Epidermal melanocyte (primary cell): ENCODE results near the gene CALML3.

Source experiments
- DNase-seq: peaks from one replicate; pipeline ENCODE4 v3.0.0; 2011; ENCODE audit warnings: low spot score; ENCODE audit not compliant: insufficient read length

CALML3 gene

DNA sequence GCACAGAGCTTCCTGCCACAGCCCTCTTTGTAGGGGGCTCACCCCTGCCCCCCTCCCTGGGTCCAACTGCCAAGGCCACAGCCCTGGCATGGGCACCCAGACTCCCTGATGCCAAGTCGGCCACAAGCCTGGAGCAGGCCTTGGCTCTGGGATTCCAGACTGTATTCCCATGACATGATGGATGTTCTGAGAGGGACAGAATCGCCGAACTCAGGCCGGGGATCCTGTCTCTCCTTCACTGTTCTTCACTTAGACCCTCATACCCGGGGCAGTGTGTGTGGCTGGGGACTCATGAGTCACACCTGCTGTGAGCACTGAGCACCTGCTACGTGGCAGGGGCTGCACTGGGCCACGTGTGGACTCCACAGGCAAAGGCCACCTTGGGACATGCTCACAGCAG, 33.3 kb upstream of the CALML3 start:
- DNase-seq = no peak

DNA sequence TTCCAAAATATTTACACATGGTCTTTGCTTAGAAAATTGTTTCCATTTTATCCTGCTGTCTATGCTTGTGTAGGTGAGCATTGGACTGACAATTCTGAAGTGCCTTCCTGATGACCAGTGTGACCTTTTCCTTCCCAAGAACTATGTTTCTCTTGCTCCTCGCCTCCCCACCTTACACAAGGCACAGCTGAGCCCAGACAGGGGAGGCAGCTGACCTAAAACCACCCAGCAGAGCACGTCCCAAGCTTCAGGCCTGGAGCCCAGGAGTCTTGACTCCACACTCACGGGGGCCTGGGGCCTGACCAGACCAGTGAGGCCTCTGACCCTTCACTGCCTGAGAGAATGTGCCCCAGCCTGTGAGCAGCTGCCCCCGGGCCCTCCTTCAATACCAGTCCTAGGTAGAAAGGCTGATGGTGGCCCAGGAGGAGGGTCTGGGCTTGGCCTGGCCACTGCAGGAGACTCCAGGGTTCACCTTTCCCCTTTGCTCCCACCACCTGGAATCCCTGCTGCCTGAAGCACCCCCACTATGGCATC, 32.4 kb upstream of the CALML3 start:
- DNase-seq = no peak

DNA sequence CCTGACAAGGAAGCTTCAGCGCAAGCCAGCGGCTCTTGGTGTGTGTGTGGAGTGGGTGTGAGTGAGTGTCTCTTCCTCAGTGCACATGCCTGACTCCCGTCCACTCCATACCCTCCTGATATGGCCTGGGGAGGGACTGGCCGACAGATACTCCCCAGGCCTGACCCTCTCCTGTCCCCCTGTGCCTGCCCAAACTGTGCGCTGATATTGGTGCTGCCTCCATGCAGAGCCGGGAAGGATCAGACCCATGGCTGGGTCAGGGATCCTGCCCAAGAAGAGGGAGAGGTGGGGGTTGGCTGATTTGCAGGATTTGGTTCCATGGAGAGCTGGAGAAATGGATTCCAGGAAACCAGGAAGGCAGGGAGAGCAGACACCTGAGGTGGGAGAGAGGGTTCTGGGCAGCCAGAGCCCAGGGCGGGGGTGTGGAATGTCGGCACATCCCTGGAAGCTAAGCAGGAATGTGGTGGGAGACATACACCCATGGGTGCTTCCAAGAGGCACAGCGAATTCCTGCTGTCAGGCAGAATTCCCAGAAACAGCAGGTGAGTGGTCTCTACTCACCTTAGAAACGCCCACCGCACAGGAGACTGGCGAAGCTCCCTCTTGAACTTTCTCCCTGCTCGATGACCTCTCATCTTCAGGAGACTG, 31.7 kb upstream of the CALML3 start:
- no peak for DNase-seq

DNA sequence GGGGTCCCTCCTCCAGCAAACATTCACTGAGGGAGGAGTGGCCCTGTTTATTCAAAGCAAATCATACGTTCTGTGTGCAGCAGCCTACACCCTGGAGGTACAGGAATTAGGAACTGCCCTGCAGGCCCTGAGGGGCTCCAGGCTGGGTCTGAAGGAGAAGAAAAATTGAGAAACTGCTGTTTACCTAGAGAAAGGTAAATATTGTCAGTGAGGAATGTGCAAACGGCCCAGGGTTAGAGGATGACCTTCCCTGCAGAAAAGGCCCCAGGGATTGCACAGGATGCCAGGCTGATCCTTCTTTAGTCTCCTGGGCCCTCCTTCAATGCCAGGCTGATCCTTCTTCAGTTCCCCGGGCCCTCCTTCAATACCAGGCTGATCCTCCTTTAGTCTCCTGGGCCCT, 31.1 kb upstream of the CALML3 start:
- DNase-seq = no peak

DNA sequence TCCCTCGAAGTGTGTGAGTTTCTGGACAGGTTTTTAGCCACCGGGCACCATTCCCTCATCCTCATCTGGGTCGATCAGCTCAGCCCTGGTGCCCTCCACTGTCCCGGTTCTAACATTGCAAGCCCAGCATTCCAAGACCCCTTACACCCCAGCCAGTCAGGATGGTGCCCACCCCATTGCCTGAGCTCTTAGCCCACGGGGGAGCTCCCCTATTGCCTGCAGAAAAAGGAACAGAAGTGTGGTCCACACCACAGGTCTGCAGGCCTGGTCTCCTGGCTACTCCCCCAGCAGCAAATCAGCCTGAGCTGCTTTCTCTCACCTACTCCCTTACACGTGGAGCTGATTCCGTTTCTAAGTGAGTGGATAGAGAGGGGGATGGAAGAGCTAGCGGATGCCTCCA, 30.1 kb upstream of the CALML3 start:
- no peak for DNase-seq

DNA sequence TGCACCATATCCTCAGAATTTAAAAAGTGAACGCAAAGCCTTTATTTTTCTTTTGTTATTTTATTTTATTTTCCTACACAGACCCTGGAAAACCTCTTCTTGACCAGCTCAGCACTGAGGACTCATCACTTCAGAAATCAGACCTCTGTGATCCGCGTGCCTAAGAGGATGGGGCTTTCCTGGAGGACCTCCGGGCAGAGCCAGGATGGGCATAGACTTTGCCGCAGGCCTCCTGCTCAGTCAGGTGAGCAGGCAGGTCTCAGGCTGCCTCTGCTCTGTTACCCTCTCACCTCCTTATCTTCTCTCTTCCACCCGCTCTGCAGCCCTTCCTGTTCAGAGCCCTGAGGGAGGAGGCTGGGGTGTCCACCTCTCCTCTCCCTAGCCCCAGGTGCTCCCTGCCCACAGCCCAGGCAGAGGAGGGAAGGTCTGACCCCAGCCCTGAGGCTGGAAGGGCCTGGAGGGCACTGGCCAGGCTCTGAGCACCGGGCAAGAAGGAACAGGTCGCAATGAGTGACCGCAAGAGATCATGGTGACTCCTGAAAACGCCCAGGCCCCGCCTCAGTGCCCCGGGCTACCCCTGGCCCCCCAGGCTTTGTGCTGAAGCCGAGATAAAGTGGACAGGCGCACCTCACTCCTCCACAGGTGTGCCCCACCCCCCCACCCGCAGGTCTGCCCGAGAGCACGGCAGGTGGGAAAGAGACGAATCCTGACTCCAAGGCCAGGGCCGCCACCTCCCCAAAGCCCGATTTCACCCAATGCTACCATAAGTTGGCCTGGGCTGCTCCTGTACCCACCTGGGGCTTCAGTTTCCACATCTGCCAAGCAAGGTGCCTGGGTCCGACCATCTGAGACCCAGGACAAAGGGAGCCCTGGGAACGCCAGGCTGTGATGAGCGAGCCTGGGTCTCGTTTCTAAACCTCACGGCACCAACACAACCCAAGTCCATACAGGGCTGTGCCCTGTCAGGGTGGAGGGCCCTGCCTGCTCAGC, 28.2 kb upstream of the CALML3 start:
- DNase-seq = no peak

DNA sequence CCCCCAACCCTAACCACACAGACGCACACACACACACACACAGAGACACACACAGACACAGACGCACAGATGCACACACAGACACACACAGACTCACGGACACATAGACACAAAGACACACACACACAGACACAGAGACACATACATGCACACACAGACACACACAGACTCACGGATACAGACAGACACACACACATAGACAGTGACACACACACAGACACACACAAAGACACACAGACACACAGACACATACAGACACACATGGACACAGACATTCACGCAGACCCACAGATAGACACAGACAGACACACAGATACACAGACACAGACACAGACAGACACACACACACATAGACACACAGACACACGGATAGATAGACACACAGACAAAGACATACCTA, 27.5 kb upstream of the CALML3 start:
- no peak for DNase-seq

DNA sequence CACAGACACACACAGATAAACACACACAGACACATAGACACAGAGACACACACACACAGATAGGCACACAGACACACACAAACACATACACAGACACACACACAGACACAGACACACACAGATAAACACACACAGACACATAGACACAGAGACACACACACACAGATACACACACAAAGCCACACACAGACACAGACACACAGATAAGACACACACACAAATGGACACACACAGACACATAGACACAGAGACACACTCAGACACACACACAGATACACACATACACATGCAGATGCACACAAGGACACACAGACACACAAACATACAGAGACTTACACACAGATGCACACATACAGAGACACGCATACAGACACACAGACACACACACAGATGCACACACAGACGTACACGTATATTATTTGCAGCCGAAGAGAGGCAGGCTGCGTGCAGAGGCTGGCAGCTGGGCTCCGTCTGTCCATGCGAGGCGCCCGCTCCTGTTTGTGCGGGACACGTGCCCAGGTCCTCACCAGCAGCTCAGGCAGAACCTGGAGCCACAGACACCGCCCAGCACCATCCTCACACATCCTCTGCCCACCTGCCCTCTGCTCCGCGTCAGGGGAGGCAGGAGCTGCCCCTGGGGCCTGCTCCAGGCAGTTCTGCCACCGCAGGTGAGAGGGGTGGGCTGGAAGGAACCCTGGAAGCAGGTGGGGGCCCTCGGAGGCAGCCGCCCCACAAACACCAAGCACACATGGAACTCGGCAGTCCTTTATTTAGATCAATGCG, 26.6 kb upstream of the CALML3 start:
- no peak for DNase-seq

DNA sequence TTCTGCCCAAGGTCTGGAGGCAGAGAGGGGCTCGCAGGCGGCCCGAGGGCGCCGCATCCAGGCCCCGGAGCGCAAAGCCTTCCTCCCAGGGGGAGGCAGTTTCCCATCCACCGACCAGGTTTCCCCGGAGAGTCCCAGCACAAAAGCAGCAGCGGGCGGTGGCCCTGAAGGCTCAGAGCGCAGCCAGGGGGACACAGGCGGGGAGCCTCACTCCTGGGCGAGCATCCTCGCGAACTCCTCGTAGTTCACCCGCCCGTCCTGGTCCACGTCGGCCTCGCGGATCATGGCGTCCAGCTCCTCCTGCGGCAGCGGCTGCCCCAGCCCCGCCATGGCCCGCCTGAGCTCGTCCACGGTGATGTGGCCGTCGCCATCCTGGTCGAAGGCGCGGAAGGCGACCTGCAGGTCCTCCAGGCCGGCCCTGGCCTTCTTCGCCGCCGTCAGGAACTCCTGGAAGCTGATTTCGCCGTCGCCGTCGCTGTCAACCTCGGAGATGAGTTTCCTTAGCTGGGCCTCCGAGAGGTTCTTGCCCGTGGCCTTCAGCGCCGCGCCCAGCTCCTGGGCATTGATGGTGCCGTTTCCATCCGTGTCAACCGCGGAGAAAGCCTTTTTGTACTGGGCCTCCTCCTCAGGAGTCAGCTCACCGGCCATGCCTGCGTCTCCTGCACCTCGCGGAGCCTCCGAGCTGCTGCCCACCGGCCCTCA, 25.8 kb upstream of the CALML3 start:
- no peak for DNase-seq

DNA sequence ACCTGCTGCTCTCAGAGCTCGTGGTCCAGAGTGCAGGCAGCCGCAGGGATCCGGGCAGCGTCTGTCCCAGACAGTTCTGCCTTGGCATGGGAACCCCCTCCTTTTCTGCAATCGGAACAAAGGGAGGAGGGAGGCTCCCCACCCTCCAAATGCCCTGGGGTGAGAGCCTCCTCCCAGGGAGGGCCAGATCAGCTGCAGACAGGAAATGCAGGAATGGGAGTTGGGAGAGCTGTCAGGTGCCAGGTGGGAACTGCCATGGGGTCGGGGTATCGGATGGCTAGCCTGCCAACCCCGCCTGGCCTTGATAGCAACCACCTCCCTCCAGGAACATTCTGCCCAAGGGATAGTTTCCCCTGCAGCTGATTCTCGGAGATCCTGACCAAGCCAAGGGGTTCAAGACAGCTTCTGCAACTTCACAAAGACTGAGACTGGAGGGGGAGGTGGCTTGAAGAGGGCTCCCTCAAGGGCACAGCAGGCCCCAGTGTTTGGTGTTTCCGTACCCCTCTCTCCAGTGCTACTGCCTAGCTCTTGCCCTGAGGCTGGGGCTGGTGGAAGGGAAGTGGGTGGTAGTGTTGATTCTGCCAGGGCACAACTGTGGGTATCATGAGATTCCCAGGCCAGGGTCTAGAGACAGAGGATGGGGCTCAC, 25.1 kb upstream of the CALML3 start, which contains the start of gene CALML5:
Gene CALML5, minus strand, starts transcription at position 78 of the 648 bp plus-strand sequence. CDS start 132 bp downstream, outside the sequence.
- no peak for DNase-seq

DNA sequence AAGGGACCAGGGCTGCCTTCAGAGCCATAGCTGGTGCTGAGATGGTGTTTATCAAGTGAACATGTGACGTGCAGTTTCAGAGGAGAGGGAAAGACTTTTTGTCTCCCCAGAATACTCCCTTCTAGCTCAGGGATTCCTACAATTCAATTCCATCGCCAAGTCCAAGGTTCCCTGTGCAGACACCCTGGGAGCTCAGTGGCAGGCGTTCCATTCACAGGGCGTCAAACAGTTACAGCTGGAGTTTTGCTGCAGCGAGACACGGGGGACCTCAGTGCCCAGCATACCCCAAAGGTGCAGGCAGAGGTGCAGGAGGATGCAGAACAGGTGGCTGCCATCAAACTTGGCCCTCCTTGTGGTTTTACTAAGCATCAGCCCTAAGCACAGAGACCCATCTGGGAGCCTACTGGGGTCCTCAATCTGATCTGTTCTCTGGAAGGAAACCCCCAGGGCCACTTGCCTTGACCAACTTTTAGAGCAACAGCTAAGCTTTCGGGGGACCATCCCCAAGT, 24.5 kb upstream of the CALML3 start:
- DNase-seq = no peak

DNA sequence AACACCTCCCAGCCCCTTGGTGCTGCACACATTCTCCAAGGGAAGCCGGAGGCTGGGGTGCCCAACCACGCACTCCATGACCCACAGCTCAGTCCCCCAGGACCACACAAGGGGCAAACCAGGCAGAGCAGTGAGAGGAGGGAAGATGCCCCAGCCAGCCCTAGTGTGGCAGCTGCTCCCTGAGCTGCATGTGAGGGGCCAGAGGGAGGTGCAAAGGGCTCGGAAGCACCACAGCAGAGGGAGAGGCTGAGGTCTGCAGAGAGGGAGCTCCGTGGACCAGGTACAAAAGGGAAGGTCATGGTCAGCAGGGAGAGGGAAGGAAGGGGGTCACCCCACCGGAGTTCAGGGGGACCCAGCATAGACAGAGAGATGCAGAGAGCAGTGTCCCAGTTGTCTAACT, 23.9 kb upstream of the CALML3 start:
- DNase-seq = no peak

DNA sequence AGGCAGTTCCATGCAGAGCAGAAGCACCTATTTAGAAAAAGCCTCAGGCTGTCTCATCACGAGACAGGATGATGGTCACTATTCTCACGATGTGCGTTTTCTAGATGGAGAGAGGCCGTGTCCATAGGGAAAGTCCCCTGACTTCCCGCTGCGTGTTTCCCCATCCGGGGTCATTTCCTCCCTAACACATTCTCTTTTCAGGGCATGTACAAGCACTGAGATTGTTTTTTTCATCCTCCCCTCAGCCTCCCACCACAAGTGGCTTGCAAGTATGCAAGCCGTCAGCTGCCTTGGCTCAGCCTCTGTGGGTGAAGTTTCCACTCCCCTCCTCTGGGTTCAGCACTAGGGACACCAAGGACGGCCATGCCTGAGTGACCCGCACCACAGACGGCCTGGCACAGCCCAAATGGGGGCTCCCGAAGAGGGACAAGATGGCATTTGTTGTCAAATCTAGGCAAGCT, 22.7 kb upstream of the CALML3 start:
- DNase-seq = no peak

DNA sequence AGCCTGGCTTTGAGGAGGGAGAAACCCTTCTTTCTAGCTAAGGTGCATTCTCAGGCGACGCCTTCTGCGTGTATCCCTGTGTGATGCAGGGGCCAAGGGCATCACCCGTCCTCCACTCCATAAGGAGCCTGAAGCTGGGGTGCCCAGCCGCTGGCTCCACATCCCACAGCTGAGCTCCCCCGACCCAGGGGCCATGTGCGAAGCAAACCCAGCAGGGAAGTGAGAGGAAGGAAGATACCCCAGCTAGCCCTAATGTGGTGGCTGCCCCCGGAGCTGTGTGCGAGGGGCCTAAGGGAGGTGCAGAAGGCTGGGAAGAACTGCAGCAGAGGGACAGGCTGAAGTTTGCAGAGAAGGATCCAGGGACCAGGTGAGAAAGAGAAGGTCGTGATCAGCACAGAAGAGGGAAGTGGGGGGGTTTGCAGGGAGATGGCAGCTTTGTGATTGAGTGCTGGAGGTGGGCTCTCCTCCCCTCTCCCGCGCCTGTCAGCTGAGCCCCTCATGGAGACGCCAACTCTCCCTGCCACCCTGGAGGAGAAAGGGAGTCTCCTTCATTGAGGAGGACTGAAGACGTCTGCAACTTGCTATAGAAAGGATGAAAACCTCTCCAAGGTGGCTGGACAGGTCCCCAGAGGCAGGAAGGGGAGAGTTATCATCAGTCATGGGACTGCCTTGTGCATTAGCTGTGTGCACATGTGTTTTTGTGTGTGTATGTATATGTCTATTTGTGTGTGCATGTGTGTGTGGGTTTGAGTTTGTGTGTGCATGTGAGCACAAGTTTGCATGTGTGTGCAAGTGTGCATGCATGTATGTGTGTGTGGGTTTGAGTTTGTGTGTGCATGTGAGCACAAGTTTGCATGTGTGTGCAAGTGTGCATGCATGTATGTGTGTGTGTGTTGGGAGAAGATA, 21.9 kb upstream of the CALML3 start:
- no peak for DNase-seq

DNA sequence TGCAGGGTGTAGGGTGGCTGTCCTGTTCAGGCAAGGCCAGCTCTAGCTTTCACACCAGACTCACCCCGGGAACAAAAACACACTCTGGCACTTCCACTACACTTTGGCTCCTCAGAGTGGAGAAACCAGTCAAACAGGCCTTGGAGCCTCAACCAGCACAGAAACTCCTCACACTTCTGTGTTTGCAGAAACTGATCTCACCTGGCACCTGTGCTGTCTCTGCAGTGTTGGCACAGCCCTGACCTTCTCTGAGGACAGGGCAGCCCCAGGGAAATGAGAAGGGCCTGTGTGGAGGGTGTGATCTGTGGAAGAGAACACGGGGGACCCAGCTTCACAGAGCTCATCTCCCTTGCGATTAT, 21.3 kb upstream of the CALML3 start:
- DNase-seq = no peak

DNA sequence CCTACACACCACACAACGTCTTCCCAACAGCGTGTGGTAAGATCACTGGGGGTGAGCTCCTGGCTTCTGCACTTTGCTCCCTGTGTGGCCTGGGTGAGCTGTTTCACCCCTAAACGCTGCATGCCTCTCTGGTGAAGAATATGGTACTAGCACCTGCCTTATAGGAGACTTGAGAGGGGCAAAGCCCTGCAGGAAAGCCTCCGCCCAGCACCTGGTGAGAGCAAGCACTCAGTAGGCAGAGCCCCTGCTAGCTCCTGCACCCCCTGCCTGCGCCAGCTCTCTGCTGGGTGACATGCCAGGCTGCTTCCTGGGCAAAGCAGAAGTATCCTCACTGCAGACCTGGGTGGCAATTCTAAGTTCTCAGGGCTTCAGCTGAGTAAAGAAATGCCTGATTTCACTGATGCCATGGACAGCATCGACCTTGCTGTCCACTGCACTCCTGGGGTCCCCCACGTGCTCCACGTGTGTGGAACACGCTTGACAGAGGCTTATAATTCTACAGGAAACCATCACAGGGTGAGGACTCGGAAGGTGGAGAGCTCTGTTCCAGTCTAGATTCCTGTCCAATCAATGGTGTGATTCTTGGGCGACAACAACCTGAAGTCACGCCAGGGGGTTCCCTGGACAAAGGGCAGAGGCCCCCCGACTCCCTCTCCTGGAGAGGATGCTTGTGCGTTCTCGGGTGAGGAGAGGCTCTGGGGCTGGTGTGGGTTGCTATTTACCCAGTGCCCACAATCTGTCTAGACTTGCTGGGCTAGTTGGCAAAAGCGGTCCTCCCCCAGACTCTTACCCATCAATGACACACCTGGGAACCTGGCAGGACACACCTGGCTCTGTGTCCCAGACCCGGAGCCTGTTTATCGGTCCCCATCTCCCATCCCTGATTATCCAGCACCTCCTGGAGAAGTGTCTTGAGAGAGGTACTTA, 20.4 kb upstream of the CALML3 start:
- no peak for DNase-seq

DNA sequence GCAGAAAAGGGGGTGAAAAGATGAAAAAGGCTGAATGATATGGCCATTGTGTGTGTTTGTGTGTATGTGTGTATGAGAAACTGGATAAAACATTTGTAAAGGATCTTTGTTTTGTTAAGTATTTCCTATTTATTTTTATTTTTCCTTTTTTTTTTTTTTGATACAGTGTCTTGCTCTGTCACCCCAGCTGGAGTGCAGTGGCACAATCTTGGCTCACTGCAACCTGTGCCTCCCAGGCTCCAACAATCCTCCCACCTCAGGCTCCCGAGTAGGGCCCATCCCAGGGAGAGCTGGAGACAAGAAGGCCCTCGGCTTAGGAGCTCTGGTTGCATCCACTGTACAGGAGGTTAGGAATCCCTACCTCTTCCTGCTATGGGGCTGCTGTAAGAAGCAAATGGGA, 18.5 kb upstream of the CALML3 start:
- DNase-seq = no peak
